GM23338 (cell line): ENCODE data around the gene KPNA4.

ENCODE experiments used
- ETS1 ChIP-seq: IDR thresholded peaks from 2 replicates; pipeline ENCODE4 v1.6.1; 2016; ENCODE audit warnings: antibody characterized with exemption
- EZH2 ChIP-seq: fragments of 200-600 bp; sonication (generic); IDR thresholded peaks from one replicate; pipeline ENCODE4 v1.8.0; 2017; ENCODE audit warnings: antibody characterized with exemption, mild to moderate bottlenecking, low read depth; ENCODE audit not compliant: unreplicated experiment
- EZH2phosphoT487 ChIP-seq: fragments of 200-600 bp; sonication (generic); IDR thresholded peaks from one replicate; pipeline ENCODE4 v1.8.1; 2018; ENCODE audit warnings: antibody characterized with exemption; ENCODE audit not compliant: unreplicated experiment
- JUNB ChIP-seq: IDR thresholded peaks from one replicate; pipeline ENCODE4 v1.6.1; 2016; ENCODE audit warnings: antibody characterized with exemption; ENCODE audit not compliant: unreplicated experiment
- NANOG ChIP-seq: IDR thresholded peaks from 2 replicates; pipeline ENCODE4 v1.6.1; 2016; ENCODE audit warnings: antibody characterized with exemption, borderline replicate concordance
- POLR2AphosphoS5 ChIP-seq: IDR thresholded peaks from 2 replicates; pipeline ENCODE4 v1.6.1; 2016; ENCODE audit warnings: antibody characterized with exemption, low read depth
- ZNF462 ChIP-seq: fragments of 250-450 bp; sonication (Bioruptor Pico); IDR thresholded peaks from 2 replicates; pipeline ENCODE4 v1.5.0; 2020; ENCODE audit warnings: mild to moderate bottlenecking, moderate library complexity
- TF ChIP-seq, protein P1 (sequence below), 2 experiments: fragments of 200-600 bp in 1 of 2; sonication (generic) in 1 of 2; conservative IDR thresholded peaks; 2 replicates each; pipeline versions ENCODE4 v1.5.1 to v1.6.1; 2016 to 2017; ENCODE audit warnings: antibody characterized with exemption in 2 of 2, low read depth in 2 of 2, mild to moderate bottlenecking in 2 of 2, moderate library complexity in 1 of 2
- TF ChIP-seq, protein P2 (sequence below): IDR thresholded peaks from one replicate; pipeline ENCODE4 v1.6.1; 2018; ENCODE audit warnings: antibody characterized with exemption; ENCODE audit not compliant: unreplicated experiment

DNA sequence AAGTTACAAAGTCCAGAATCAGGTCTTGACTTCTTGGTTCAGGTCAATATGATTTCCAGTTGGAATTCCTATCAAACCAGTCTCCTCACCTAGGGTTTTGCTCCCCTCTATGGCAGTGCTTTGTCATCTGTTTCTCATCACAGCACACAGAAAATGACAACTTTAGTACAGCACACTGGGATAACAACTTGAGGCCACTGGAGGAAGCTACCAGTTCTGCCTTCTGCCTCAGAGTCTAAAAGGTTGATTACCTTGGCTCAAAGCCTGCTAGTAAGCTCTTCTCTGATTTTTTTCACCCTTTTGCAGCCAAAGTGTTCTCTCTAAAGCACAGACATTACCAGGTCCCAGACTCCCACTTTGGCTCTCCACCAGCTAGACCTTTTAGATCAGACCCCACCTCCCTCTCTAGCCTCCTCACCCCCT lies 90.9 kb downstream of the KPNA4 start:
- TF ChIP-seq POLR2AphosphoS5 (no peak), EZH2phosphoT487 (no peak), EZH2 (no peak), ETS1 (no peak), NANOG (no peak), JUNB (no peak), ZNF462 (CRISPR knock-in tag) (no peak)
- TF ChIP-seq, protein P1, sequence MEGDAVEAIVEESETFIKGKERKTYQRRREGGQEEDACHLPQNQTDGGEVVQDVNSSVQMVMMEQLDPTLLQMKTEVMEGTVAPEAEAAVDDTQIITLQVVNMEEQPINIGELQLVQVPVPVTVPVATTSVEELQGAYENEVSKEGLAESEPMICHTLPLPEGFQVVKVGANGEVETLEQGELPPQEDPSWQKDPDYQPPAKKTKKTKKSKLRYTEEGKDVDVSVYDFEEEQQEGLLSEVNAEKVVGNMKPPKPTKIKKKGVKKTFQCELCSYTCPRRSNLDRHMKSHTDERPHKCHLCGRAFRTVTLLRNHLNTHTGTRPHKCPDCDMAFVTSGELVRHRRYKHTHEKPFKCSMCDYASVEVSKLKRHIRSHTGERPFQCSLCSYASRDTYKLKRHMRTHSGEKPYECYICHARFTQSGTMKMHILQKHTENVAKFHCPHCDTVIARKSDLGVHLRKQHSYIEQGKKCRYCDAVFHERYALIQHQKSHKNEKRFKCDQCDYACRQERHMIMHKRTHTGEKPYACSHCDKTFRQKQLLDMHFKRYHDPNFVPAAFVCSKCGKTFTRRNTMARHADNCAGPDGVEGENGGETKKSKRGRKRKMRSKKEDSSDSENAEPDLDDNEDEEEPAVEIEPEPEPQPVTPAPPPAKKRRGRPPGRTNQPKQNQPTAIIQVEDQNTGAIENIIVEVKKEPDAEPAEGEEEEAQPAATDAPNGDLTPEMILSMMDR (conservative IDR thresholded peaks at IDR 0.05; ENCODE audit: low read depth in 2 of 2), result no peak
- TF ChIP-seq, protein P2, sequence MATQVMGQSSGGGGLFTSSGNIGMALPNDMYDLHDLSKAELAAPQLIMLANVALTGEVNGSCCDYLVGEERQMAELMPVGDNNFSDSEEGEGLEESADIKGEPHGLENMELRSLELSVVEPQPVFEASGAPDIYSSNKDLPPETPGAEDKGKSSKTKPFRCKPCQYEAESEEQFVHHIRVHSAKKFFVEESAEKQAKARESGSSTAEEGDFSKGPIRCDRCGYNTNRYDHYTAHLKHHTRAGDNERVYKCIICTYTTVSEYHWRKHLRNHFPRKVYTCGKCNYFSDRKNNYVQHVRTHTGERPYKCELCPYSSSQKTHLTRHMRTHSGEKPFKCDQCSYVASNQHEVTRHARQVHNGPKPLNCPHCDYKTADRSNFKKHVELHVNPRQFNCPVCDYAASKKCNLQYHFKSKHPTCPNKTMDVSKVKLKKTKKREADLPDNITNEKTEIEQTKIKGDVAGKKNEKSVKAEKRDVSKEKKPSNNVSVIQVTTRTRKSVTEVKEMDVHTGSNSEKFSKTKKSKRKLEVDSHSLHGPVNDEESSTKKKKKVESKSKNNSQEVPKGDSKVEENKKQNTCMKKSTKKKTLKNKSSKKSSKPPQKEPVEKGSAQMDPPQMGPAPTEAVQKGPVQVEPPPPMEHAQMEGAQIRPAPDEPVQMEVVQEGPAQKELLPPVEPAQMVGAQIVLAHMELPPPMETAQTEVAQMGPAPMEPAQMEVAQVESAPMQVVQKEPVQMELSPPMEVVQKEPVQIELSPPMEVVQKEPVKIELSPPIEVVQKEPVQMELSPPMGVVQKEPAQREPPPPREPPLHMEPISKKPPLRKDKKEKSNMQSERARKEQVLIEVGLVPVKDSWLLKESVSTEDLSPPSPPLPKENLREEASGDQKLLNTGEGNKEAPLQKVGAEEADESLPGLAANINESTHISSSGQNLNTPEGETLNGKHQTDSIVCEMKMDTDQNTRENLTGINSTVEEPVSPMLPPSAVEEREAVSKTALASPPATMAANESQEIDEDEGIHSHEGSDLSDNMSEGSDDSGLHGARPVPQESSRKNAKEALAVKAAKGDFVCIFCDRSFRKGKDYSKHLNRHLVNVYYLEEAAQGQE, result no peak
